Hematopoietic multipotent progenitor cell treated with erythropoietin and hydrocortisone succinate and interleukin-3 and kit ligand, for 17 days (in vitro differentiated cells): Measurements from ENCODE around the gene TECPR2.
A peak's percentile ranks its signal among the peaks of the same experiment; 100 is the strongest.
"Not testable (repeated sequence)": the region's sequence is repeated elsewhere in the genome, so short reads cannot be mapped to it uniquely, and the experiment has no call there.

Experiments used
- DNase-seq: peaks from one replicate; pipeline ENCODE4 v3.0.0-alpha.2; 2015; ENCODE audit warnings: low spot score

Gene TECPR2

DNA sequence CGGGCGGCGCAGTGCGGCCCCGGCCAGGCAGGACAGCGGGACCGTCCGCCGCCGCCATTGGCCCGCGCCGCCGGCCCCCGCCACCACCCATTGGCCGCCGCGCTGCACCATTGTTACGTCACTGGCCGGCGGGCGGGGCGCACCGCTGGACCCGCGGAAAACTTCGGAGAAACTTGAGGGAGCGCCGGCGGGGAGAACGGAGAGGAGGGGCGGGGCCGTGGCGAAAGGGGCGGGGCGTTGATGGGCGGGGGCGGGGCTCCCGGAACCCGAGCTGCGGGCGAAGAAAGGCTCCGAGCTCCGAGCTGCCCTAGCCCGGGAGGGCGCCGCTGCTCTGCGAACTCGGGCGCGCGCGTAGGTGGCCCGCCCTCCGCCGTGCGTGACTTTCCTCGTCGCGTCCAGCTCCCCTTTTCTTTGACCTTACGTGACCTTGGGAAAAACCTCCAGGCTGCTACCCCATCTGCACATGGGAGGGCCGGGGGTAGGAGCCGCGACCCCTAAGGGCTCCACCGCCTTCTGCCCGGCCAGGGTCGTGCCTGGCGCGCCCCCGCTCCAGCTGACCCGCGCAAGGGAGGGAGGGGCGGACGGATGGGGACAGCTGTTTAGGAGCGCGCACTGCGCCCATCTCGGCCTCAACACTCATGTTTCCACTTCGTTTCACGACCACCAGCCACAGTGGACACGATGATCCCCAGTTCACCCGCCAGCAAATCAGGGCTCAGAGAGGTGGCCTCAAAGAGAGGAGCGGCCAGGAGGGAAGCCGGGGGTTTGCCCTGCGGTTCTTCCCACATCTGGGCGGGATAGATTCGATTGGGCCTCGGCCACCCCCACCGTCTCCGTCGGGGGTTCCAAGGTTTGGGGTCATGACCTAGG is 147.2 kb downstream of the TECPR2 start, which contains the start of gene ANKRD9:
ANKRD9 (minus strand) TSS at position 31 of the 870 bp plus-strand sequence. CDS start 1,887 bp downstream, outside the sequence.
- peak; percentile 97 for DNase-seq

DNA sequence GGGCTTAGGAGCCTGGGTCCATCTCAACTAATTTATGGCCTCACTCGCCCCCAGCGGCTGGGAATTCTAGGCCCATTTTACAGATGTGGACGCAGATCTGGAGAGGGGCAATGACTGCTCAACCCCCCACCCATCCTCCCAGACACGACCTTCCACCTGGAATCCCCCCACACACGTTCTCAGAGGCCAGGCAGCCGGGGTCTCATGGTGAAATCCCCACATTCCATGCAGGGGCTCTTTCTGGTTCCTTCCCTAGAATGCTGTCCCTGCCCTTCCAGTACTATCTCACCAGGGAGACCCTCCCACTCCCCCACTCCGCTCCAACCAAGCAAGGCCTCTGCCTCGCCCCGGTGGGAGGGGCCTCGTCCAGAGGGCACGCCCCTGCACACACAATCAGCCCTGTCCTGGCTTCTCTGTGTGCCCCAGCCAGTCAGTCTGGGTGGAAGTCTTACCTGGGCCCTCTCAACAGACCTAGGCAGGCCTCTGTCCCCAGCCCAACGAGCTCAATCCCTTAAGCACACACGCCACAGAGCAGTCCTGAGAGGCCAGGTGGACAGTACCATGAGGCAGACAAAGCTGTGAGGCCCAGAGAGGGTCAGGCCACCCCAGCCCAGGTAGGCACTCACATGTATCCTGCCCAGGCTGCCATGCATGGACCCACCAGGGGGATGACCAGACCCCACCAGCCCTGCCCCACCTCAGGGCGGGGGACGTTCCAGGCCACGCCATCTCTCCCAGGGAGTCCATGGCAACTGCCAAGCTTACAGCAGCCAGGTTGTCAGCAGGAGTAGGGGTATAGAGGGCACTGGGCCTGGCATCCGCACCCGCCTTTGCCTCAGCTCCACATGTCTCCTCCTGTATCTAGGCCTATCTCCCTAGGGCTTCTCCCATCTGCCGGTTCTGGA is 148.1 kb downstream of the TECPR2 start:
- peak; percentile 79 for DNase-seq

DNA sequence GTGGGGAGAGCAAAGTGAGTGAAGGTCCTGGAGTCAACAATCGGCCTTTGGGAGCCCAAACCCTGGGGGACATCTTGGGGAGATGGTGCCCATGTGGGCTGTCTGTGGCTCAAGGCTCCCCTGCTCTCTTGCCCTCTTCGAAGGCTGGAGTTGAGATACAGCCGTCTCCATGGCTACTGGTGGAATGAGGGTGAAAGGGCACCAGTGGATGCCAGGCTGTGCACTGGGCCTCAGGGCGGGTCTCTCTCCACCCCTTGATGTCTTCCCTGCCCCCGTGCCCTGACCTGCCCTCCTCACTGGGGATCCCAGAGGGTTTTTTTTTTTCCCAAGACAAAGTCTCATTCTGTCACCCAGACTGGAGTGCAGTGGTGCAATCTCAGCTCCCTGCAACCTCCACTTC is 148.8 kb downstream of the TECPR2 start:
- no peak for DNase-seq

DNA sequence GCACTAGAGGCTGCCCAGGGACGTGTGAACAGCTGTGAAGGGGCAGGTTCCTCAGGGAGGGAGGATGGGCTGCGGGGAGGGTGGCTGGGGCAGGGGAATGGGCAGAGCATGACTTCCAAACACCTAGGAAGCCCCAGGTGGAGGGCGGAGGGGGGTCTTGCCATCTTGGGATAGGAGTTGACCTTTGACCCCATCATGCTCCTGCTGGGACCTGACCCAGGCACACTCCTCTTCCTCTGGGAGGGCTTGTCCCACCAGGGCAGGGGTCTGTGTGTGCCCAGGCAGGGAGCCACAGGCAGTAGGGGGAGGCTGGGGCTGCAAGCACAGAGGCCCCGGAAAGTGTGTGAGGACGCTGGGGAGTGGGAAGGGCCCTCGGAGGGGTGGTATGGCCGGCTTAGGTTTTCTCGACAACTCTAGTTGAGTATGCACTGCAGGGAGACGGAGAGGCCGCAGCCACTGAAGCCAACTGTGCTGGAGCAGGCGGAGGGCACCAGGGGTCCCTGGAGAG is 150.1 kb downstream of the TECPR2 start:
- no peak for DNase-seq

DNA sequence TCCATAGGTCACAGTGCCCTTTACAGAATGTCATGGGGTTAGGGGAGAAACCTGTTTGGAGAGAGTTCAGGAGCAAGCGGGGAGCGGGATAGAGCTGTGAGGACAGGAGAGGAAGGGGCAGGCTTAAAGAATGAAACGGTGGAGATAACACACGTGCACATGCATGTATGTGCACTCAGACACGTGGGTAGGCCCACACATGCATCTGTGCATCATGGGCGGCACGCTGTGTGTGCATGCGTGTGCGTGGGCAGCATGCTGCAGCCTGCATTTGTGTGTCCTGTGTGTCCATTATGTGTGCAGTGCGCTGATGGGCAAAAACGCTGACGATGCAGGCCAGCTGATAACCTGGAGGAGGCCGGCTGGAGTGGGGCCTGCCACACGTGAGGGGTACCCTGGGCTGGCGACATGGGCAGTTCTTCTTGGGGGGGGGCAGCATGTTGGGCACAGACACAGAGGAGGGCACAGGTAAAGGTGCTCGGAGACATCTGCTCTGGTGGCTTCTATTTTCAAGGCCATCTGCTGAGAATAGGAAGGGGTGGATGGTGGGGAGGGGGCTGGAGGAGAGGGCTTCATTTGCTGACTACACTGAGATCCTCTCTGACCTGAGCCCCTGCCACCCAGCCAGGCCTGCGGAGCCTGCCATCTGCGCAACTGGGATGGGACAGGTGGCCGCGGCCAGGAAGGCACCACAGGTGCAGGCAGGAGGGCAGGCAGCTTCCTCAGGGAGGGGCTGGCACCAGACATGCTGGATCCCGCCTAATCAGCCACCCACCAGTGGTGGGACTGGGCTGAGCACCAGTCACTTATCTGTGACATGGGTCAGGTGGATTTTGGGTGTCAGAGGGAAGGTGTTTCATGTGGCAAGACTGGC is 151.4 kb downstream of the TECPR2 start:
- no peak for DNase-seq

DNA sequence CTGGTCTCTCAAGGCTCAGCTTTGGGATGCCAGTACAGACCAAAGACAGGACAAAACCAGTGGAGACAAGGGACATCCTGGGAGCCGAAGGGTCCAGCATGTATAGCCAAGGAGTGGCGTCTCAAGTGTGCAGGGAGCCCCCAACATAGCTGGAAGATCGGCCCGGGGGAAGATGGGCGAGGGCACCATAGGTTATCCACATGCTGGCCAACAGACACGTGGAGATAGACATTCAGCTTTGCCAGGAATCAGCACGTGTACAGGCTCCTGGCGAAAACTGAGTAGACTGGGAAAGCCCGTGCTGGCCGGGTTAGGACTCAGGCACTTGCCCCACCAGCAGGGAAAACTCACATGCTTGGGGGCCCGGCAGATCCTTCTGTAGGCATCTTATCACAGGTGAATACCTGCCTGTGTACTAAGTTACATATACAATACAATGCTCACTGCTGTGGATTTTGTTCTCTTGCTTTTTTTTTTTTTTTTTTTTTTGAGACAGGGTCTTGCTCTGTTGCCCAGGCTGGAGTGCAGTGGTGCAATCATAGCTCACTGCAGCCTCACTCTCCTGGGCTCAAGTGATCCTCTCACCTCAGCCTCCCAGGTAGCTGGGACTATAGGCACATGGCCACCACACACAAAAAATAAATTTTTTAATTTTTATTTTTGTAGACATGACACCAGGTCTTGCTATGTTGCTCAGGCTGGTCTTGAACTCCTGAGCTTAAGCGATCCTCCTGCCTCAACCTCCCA is 152.4 kb downstream of the TECPR2 start:
- no peak for DNase-seq

DNA sequence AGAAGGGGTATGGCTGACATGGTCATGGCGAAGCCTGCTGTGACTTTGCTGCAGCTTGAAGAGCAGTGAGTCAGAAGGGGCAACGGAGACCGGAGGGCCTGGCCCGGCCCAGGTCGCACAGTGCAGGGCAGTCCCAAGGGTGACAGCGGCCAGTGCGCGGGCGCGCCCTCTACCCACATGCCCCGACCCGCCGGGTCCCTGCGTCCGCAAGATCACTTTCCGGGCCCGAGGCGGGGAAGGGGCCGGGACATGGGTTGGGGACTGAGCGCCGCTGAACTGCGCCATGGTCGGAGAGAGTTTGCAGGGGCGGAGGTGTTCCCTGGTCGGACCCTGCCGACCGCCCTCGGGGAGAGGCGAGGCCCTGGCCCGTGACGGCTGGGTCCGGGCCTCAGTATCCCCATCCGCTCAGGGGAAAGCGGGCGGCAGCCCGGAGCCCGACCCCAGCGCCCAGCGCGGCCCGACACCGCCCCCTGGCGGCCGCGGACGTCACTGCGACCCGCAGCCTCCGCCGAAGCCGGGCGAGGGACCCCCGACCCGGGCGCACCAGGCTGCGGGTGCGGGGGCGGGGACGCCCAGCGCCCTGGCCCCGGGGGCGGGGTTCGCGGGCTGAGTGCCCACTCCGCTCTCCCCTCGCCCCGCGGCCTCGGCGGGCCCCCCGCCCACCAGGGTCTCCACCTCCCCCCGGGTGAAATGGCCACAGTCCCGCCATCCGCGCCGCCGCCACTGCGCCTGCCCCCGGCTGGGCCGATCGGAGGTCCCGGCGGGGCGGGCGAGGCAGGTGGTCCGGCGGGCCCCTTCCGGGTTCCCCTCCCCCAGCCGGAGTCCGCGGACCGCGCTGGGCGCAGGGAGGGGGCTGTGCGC is 154.0 kb downstream of the TECPR2 start:
- DNase-seq = peak; percentile 63

DNA sequence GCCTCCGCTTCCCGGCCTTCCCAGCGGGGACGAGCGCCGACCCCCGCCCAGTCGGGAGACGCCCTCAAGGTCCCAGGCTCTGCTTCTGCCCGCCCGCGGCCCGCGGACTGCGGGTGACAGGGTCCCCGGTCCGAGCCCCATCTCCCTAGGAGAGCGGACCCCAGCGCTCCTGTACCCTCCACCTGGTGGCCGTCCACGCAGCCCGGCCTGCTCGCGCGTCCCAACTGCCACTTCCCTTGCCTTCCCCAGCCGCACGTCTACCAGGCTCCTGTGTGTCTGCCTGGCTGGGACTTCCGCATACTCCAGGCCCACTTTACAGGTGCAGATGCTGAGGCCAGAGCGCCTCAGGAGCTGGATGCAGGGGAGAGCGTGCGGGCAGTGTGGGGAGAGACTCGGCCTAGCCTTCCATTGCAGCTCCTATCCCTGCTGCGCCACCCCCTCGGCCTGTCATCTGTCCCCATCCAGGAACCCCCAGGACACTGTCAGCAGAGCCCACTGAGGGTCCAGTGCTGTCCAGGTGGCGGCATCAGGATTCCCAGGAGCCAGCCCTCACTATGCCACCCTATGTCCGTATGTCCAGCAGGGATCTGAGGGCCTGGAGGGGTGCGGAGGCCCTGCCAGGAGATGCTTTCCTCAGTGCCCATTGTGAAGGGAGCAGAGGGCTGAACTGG is 154.8 kb downstream of the TECPR2 start:
- no peak for DNase-seq

DNA sequence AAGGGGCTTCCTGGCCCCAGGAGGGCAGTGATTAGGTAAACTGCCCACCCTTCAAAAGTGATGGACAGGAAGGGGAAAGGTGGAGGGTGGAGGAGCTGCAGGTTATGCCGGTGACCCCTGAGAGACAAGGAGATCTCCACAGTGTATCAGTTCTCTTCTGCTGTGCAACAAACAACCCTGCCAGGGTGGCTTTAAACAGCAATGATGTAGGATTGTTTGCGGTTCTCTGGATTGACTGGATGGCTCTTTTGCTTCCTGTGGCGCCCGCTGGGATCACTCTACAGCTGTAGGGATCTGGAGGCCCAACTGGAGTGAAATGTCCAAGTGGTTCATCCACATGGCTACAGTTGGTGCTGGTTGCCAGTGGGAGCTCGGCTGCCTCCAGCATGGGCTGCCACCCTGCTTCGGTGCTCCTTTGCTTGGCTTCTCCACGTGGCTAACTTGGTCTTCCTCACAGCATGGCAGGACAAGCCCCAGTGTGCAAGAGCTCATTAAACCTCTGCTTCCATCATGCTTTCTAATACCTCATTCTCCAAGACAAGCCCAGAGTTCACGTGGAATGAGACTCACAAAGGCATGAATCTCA is 155.4 kb downstream of the TECPR2 start:
- DNase-seq = no peak

DNA sequence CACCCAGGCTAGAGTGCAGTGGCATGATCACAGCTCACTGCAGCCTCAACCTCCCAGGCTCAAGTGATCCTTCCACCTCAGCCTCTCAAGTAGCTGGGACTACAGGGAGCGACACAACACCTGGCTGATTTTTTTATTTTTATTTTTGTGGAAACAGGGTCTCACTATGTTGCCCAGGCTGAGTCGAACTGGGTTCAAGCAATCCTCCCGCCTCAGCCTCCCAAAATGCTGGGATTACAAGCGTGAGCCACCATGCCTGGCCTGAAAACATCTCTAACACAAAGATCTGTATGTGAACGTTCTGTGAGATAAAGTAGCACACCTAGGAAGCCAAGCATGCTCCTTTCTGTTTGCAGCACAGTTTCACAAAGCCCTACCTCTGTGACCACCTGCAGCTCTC is 157.0 kb downstream of the TECPR2 start:
- DNase-seq = not testable (repeated sequence)

DNA sequence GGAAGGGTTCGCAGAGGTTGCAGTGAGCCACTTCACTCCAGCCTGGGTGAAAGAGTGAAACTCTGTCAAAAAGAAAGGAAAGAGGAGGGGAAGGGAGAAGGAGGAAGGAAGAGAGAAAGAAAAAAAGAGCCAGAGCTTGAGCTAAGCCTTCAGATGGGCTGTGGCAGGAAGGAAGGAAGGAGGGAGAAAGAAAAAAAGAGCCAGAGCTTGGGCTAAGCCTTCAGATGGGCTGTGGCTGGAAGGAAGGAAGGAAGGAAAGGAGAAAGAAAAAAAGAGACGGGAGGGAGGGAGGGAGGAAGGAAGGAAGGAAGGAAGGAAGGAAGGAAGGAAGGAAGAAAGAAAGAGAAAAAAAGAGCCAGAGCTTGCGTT is 160.4 kb downstream of the TECPR2 start:
- DNase-seq = no peak

DNA sequence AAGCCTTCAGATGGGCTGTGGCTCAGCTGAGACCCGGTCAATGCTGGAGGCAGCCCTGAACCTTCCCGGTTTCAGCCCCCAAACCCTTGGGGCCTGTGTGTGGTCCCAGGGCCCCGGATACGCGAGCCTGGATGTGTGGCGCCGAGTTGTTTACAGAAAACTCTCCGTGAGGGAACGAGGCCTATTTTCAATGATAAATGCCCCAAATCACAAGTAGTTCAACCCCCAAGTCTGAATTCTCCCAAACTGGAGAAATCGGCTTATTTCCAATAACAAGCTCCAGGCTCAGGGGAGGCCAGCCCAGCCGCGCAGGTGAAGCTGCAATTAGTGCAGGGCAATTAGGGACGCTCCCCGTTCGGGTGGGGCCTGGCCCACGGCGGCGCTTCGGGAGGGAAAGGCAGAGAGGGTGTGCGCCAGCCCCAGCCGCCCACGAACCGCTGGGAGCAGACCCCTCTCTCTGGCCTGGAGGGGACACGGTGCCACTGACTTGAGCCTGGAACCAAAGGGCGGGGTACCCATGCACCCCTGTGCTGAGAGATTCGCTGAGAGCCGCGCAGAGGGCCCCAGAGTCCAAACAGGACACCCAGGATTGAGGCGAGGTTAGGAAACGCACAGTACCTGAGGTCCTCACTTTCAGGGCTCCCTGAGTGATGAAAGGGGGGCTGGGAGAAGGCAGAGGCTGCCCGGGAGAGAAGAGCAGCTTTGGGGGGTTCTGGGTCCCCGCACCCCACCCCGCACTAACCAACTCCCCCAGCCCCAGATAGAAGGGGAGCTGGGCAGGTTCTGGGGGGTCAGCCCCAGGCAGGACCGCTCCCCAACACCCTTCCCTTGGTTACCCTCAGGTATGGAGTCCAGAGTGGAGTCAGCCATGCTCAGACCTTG is 161.1 kb downstream of the TECPR2 start:
- no peak for DNase-seq

DNA sequence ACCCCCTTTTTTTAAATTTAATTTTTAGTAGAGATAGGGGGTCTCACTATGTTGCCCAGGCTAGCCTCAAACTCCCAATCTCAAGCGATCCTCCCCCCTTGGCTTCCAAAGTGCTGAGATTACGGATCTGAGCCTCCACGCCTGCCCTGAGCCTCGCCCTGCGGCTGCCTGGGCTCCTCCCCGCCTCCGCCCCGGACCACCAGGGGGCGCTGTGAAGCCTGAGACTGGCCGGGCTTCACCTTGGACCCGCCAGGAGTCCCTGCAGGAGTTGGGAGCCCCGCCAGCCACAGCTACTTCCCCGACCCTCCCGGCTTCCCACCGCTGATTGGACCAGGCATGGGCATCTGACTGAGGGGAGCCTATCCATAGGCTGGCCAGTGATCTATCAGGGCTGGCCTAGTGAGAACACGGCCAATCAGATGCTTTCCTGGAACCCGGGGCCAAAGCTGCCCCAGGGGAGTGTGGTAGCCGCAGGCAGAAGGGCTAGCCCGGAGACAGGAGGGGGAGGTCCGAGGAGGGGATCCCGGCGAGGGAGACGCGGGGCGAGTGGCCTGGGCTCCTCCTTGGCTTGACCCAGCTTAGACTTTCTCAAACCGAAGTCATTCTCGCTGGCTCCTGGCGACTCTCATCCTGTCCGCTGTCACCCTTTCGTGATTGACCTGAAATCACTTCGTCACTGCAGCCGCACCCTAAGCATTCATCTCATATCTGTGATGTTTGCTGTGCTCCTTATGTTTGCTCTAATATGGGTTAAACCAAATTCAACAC is 161.9 kb downstream of the TECPR2 start:
- peak; percentile 91 for DNase-seq

DNA sequence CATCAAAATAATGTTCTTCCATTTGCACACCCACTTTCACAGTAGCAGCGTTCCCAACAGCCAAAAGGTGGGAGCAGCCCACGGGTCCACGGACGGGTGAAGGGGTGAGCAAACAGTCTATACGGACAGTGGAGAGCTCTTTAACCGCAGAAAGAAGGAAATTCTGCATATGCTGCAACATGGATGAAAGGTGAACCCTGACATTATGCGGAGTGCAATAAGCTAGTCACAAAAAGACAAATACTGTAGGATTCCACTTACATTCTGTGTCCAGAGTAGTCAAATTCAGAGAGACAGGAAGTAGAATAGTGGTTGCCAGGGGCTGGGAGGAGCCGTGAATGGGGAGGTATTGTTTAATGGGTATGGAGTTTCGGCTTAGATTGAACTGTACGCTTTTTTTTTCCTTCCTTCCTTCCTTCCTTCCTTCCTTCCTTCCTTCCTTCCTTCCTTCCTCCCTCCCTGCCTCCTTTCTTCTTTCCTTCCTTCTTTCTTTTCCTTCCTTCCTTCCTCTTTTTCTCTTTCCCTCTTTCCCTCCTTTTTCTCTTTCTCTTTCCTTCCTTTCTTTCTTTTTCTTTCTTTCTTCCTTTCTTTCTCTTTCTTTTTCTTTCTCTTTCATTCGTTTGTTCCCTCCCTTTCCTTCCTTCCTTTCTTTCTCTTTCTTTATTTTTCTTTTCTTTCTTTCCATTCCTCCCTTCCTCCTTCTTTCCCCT is 162.6 kb downstream of the TECPR2 start:
- DNase-seq = no peak

DNA sequence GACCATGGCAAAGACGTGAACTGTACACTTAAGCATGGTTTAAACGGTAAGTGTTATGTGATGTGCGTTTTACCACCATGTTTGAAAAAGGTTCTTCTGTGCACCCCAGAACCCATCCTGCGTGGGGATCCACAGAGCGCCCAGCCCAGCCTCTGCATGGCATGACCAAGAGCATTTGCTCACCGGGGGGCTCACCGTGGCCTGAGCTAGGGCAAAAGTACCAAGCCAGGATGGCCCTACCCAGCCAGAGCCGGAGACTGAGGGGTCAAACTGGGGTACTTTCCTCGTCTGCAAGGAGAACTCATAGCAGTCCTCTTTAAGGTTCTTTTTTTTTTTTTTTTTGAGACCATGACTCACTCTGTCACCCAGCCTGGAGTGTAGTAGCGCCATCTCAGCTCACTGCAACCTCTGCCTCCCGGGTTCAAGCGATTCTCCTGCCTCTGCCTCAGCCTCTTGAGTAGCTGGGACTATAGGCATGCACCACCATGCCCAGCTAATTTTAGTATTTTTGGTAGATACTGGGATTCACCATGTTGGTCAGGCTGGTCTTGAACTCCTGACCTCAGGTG is 163.3 kb downstream of the TECPR2 start:
- no peak for DNase-seq
